ENCODE measurements around the gene ZNF789.

DNA sequence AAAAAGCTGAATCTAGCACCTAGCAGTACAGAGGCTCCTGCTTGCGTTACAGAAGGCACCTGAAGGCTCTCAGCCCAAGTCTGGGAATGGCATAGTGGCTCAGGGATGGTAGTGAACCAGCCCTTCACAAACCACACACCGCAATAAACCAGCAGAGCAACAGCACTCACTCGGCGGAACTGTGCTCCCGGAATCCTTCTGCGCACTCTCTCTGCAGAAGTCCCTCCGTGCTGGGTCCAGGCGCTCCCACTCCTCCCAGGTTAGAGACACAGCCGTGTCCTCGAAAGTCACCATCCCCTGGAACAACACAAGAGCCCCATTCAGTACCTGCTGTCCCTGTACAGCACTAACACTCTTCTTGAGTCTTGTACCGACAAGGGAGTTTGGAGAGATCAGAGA is 25.9 kb downstream of the ZNF789 start:
- TF ChIP-seq, protein P1, sequence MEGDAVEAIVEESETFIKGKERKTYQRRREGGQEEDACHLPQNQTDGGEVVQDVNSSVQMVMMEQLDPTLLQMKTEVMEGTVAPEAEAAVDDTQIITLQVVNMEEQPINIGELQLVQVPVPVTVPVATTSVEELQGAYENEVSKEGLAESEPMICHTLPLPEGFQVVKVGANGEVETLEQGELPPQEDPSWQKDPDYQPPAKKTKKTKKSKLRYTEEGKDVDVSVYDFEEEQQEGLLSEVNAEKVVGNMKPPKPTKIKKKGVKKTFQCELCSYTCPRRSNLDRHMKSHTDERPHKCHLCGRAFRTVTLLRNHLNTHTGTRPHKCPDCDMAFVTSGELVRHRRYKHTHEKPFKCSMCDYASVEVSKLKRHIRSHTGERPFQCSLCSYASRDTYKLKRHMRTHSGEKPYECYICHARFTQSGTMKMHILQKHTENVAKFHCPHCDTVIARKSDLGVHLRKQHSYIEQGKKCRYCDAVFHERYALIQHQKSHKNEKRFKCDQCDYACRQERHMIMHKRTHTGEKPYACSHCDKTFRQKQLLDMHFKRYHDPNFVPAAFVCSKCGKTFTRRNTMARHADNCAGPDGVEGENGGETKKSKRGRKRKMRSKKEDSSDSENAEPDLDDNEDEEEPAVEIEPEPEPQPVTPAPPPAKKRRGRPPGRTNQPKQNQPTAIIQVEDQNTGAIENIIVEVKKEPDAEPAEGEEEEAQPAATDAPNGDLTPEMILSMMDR (conservative IDR thresholded peaks at IDR 0.05 in 1 of 2, IDR thresholded peaks at IDR 0.05 in 1 of 2; ENCODE audit: extremely low read depth in 1 of 2, insufficient read depth in 1 of 2, low read depth in 1 of 2, low read length in 2 of 2), result no peak
- no peak for TF ChIP-seq EZH2 (IDR thresholded peaks at IDR 0.05; ENCODE audit: borderline replicate concordance, low read length)

All from mammary epithelial cell (primary cell).